ENCODE measurements around the gene HGFAC.

Gene HGFAC

GRCh38 chr4:3473181-3473950 lies 31.6 kb downstream of the HGFAC start:
- TF ChIP-seq POLR2AphosphoS5 (IDR thresholded peaks at IDR 0.05; ENCODE audit: low read depth) (no peak), REST (IDR thresholded peaks at IDR 0.05; ENCODE audit: insufficient replicate concordance, low read depth) (no peak), SPI1 (IDR thresholded peaks at IDR 0.05; ENCODE audit: borderline replicate concordance, low read depth) (no peak), GABPA (IDR thresholded peaks at IDR 0.05; ENCODE audit: low read depth) (no peak)
- TF ChIP-seq, protein P1, sequence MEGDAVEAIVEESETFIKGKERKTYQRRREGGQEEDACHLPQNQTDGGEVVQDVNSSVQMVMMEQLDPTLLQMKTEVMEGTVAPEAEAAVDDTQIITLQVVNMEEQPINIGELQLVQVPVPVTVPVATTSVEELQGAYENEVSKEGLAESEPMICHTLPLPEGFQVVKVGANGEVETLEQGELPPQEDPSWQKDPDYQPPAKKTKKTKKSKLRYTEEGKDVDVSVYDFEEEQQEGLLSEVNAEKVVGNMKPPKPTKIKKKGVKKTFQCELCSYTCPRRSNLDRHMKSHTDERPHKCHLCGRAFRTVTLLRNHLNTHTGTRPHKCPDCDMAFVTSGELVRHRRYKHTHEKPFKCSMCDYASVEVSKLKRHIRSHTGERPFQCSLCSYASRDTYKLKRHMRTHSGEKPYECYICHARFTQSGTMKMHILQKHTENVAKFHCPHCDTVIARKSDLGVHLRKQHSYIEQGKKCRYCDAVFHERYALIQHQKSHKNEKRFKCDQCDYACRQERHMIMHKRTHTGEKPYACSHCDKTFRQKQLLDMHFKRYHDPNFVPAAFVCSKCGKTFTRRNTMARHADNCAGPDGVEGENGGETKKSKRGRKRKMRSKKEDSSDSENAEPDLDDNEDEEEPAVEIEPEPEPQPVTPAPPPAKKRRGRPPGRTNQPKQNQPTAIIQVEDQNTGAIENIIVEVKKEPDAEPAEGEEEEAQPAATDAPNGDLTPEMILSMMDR (IDR thresholded peaks at IDR 0.05; ENCODE audit: insufficient read depth, low read length) = no peak
- H3K27ac ChIP-seq (replicated peaks) = no peak overlapping the region
- H3K4me3 ChIP-seq (replicated peaks; ENCODE audit: insufficient read depth, low read length) = no peak overlapping the region
- no peak for DNase-seq (ENCODE audit: low read depth in 1 of 2, low spot score in 1 of 2)
- peaks cover 2% of the 10 kb centered on the region for H3K27me3 ChIP-seq (ENCODE audit: insufficient read depth, poor library complexity, severe bottlenecking)

DNA sequence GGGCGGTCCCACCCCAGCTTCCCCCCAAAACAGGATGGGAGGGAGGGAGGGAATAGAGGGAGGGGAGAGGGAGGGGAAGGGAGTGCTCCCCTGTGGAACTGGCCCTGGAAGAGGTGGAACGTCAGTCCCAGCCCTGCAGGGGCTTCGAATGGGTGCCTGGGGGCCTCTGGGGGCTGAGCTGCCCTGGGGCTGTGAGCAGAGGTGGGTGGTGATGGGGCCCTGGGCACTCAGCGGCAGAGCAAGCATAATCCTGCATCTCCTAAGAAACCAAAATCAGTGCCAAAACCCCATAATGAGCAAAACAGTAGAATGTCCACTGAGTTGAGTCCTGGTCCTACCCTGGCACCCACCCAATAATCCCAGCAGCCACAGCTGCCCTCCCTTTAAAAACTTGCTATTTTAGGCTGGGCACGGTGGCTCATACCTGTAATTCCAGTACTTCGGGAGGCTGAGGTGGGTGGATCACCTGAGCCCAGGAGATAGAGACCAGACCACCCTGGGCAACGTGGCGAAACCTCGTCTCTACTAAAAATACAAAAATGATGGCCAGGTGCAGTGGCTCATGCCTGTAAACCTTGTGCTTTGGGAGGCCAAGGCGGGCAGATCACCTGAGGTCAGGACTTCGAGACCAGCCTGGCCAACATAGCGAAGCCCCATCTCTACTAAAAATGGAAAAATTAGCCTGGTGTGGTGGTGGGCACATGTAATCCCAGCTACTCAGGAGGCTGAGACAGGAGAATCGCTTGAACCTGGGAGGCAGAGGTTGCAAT lies 32.4 kb downstream of the HGFAC start:
- no peak for TF ChIP-seq SPI1 (IDR thresholded peaks at IDR 0.05; ENCODE audit: borderline replicate concordance, low read depth)
- no peak for TF ChIP-seq GABPA (IDR thresholded peaks at IDR 0.05; ENCODE audit: low read depth)
- no peak for TF ChIP-seq POLR2AphosphoS5 (IDR thresholded peaks at IDR 0.05; ENCODE audit: low read depth)
- TF ChIP-seq REST (IDR thresholded peaks at IDR 0.05; ENCODE audit: insufficient replicate concordance, low read depth) = no peak
- TF ChIP-seq, protein P1 (IDR thresholded peaks at IDR 0.05; ENCODE audit: insufficient read depth, low read length) = no peak
- Histone ChIP-seq H3K27ac (replicated peaks) (no peak overlapping the region), H3K27me3 (ENCODE audit: insufficient read depth, poor library complexity, severe bottlenecking) (peaks cover 2% of the 10 kb centered on the region), H3K4me3 (replicated peaks; ENCODE audit: insufficient read depth, low read length) (no peak overlapping the region)
- DNase-seq (ENCODE audit: low read depth in 1 of 2, low spot score in 1 of 2) = no peak

DNA sequence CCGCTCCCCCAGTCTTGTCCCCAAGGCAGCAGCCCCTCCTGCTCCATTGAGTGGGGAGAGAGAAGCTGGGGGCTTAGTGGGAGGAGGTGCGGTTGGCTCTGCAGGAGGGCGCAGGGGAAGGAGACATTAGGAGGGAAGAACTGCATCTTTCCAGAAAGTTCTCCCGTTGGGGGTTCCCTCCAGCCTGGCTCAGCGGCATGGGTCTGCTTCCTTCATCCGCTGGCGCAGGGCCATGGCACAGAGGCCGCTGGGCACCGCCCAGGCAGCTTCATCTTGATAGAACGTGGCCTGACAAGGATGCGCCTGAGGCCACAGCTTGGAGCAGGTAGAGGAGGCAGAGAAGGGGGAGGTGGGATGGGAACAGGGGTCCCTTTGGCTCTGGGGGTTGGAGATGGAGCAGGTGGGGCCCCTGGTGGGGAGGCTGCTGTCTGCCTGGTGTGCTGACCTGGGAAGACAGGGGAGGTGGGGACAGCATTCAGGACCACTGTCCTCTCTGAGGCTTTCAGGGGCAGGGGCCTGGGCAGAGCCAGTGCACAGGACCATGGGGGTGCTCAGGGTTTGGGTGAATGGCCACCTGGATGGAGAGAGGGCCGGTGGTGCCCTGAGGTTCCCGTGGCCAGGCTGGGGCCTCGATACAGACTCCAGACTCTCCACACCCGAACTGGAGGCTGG lies 33.4 kb downstream of the HGFAC start:
- Histone ChIP-seq H3K4me3 (replicated peaks; ENCODE audit: insufficient read depth, low read length) (no peak overlapping the region), H3K27me3 (ENCODE audit: insufficient read depth, poor library complexity, severe bottlenecking) (peaks cover 2% of the 10 kb centered on the region), H3K27ac (replicated peaks) (no peak overlapping the region)
- no peak for DNase-seq (ENCODE audit: low read depth in 1 of 2, low spot score in 1 of 2)
- TF ChIP-seq SPI1 (IDR thresholded peaks at IDR 0.05; ENCODE audit: borderline replicate concordance, low read depth) = no peak
- TF ChIP-seq POLR2AphosphoS5 (IDR thresholded peaks at IDR 0.05; ENCODE audit: low read depth) = no peak
- no peak for TF ChIP-seq REST (IDR thresholded peaks at IDR 0.05; ENCODE audit: insufficient replicate concordance, low read depth)
- TF ChIP-seq GABPA (IDR thresholded peaks at IDR 0.05; ENCODE audit: low read depth) = no peak
- TF ChIP-seq, protein P1 (IDR thresholded peaks at IDR 0.05; ENCODE audit: insufficient read depth, low read length) = no peak
